ENCODE data around the gene CD93.

GRCh38 chr20:23083553-23084220 is 2.4 kb downstream of the CD93 start:
- TF ChIP-seq CTCF (IDR thresholded peaks at IDR 0.05; ENCODE audit: low read depth, low read length, missing input control): no peak
- no peak for TF ChIP-seq YY1 (IDR thresholded peaks at IDR 0.05)
- no peak for TF ChIP-seq SP1 (IDR thresholded peaks at IDR 0.05)
- no peak for TF ChIP-seq FOXA1 (IDR thresholded peaks at IDR 0.05)
- TF ChIP-seq RAD21 (IDR thresholded peaks at IDR 0.05): no peak
- no peak for TF ChIP-seq MAX (IDR thresholded peaks at IDR 0.05)
- no peak for TF ChIP-seq TAF1 (conservative IDR thresholded peaks at IDR 0.05)
